CD14-positive monocyte (primary cell): ENCODE measurements around the gene BOD1. TPM values are rescaled to one million over a fixed set of nuclear protein-coding genes. Genes with fewer than 3 reads are reported as not detected.

Experiments
- DNase-seq, 3 donors: peaks; one replicate each; pipeline ENCODE4 v3.0.0-alpha.2; 2011 to 2022
- H2AFZ ChIP-seq: 2 replicates; pipeline ENCODE4 v1.6.0; 2012; ENCODE audit warnings: mild to moderate bottlenecking, low read depth, low read length, inconsistent platforms; ENCODE audit not compliant: insufficient read depth, poor library complexity, severe bottlenecking
- H3K27ac ChIP-seq, 2 donors: 1 replicate in 1 of 2; 2 replicates in 1 of 2; pipeline ENCODE4 v1.5.1; 2012 to 2013; ENCODE audit warnings: low read length in 2 of 2, control low read depth in 1 of 2, inconsistent platforms in 1 of 2, low read depth in 1 of 2, mild to moderate bottlenecking in 1 of 2
- H3K27me3 ChIP-seq, 2 donors: one replicate each; pipeline versions ENCODE4 v1.6.0 to v1.6.1; 2011 to 2013; ENCODE audit warnings: low read length in 2 of 2; ENCODE audit not compliant: control insufficient read depth in 2 of 2, insufficient read depth in 2 of 2
- H3K36me3 ChIP-seq, 2 donors: replicated peaks in 1 of 2; 1 replicate in 1 of 2; 2 replicates in 1 of 2; pipeline versions ENCODE4 v1.5.1 to v1.6.1; 2012 to 2013; ENCODE audit warnings: low read length in 2 of 2, control low read depth in 1 of 2, inconsistent platforms in 1 of 2, mild to moderate bottlenecking in 1 of 2; ENCODE audit not compliant: insufficient read depth in 2 of 2, control insufficient read depth in 1 of 2
- H3K4me1 ChIP-seq, 2 donors: 1 replicate in 1 of 2; 2 replicates in 1 of 2; pipeline versions ENCODE4 v1.5.1 to v1.6.1; 2012 to 2013; ENCODE audit warnings: low read length in 2 of 2, control low read depth in 1 of 2, inconsistent platforms in 1 of 2, mild to moderate bottlenecking in 1 of 2, moderate library complexity in 1 of 2; ENCODE audit not compliant: insufficient read depth in 2 of 2, control insufficient read depth in 1 of 2
- H3K4me2 ChIP-seq: replicated peaks from 2 replicates; pipeline ENCODE3; 2012; ENCODE audit warnings: low read length, moderate library complexity, mild to moderate bottlenecking; ENCODE audit not compliant: poor library complexity, severe bottlenecking; ENCODE audit errors: extremely low read depth
- H3K4me3 ChIP-seq, 3 experiments: fragments of 200-600 bp in 1 of 3; sonication (generic) in 1 of 3; replicated peaks in 1 of 3; 1 replicate in 2 of 3; 2 replicates in 1 of 3; pipeline ENCODE4 v1.5.1; 2011 to 2013; ENCODE audit warnings: low read length in 3 of 3, mild to moderate bottlenecking in 3 of 3, control low read depth in 2 of 3, low read depth in 2 of 3, inconsistent platforms in 1 of 3, moderate library complexity in 1 of 3
- H3K79me2 ChIP-seq: 2 replicates; pipeline ENCODE4 v1.6.0; 2012; ENCODE audit warnings: mild to moderate bottlenecking, control low read depth, inconsistent platforms, low read length, moderate library complexity; ENCODE audit not compliant: insufficient read depth
- H3K9ac ChIP-seq: 2 replicates; pipeline ENCODE4 v1.6.0; 2017; ENCODE audit warnings: low read length, mild to moderate bottlenecking; ENCODE audit not compliant: insufficient read depth, poor library complexity, severe bottlenecking
- H3K9me3 ChIP-seq, 2 donors: replicated peaks in 1 of 2; 1 replicate in 1 of 2; 2 replicates in 1 of 2; pipeline versions ENCODE4 v1.5.1 to v1.6.1; 2012 to 2013; ENCODE audit warnings: low read length in 2 of 2, control low read depth in 1 of 2; ENCODE audit not compliant: control insufficient read depth in 1 of 2, insufficient read depth in 1 of 2
- H4K20me1 ChIP-seq: 2 replicates; pipeline ENCODE4 v1.6.0; 2012; ENCODE audit warnings: mild to moderate bottlenecking, low read length, control low read depth, moderate library complexity; ENCODE audit not compliant: insufficient read depth
- H3K27ac Mint-ChIP-seq, 7 donors: one replicate each; pipeline ENCODE4 v1.8.0; 2020; ENCODE audit warnings: mild to moderate bottlenecking in 7 of 7, mixed read lengths in 7 of 7, moderate library complexity in 6 of 7, inconsistent platforms in 2 of 7
- H3K27me3 Mint-ChIP-seq, 3 donors: one replicate each; pipeline ENCODE4 v1.8.0; 2021 to 2022; ENCODE audit warnings: low read depth in 3 of 3, mild to moderate bottlenecking in 3 of 3, mixed read lengths in 3 of 3, moderate library complexity in 3 of 3, inconsistent platforms in 1 of 3
- H3K36me3 Mint-ChIP-seq, 2 donors: one replicate each; pipeline ENCODE4 v1.8.0; 2020; ENCODE audit warnings: mixed read lengths in 2 of 2, inconsistent platforms in 1 of 2, mild to moderate bottlenecking in 1 of 2
- H3K4me1 Mint-ChIP-seq: one replicate; pipeline ENCODE4 v1.8.0; 2020; ENCODE audit warnings: mild to moderate bottlenecking, mixed read lengths
- H3K4me3 Mint-ChIP-seq, 2 donors: one replicate each; pipeline ENCODE4 v1.8.0; 2020; ENCODE audit warnings: mild to moderate bottlenecking in 2 of 2, mixed read lengths in 2 of 2, moderate library complexity in 1 of 2
- H3K9me3 Mint-ChIP-seq, 7 donors: one replicate each; pipeline ENCODE4 v1.8.0; 2020 to 2022; ENCODE audit warnings: mixed read lengths in 7 of 7, mild to moderate bottlenecking in 6 of 7, moderate library complexity in 6 of 7, inconsistent platforms in 2 of 7
- CTCF ChIP-seq: fragments of 200-600 bp; IDR thresholded peaks from one replicate; pipeline ENCODE4 v1.8.0; 2022; ENCODE audit warnings: antibody characterized with exemption, mild to moderate bottlenecking
- WGBS: methylation state at CpG from one replicate; pipeline ENCODE4 v1.1.5; 2013; ENCODE audit warnings: missing lambda C conversion rate; ENCODE audit not compliant: insufficient coverage; 5-methylcytosine and 5-hydroxymethylcytosine counted together
- intact Hi-C, 2 donors: fragments of 100-400 bp; cut with micrococcal nuclease; formaldehyde crosslinking; loops; one replicate each; pipeline versions ENCODE4 v1.15.0 to v1.15.1; 2023
- polyA plus RNA-seq, 3 donors: library from polyadenylated mRNA; depleted of rRNA in 1 of 3; unstranded in 2 of 3; stranded (reverse) in 1 of 3; fragments of 300-500 nt in 2 of 3; fragments of >200 nt in 1 of 3; fragmentation: Illumina TruSeq in 2 of 3; gene quantifications; 1 replicate in 2 of 3; 2 replicates in 1 of 3; pipeline ENCODE4 v1.2.3, GENCODE V29; 2012 to 2021

The BOD1 gene
- polyA plus RNA-seq, 3 donors: 4.5 to 11.3 (median 5.8) TPM

- peaks cover 6% of the 10 kb centered on the region for H3K4me1 Mint-ChIP-seq
- Histone ChIP-seq H3K9me3 (no peaks in the 10 kb centered on the region), H3K27ac (no peak overlapping the region), H3K4me2 (no peak overlapping the region), H3K4me1 (peaks cover 0 to 2% of the 10 kb centered on the region in 2 donors), H3K36me3 (no peaks in the 10 kb centered on the region), H3K9ac (no peak overlapping the region), H3K27me3 (no peaks in the 10 kb centered on the region), H3K4me3 (no peak overlapping the region), H2AFZ (peak overlapping the region; percentile 27), H4K20me1 (no peaks in the 10 kb centered on the region), H3K79me2 (no peaks in the 10 kb centered on the region)
- no peaks in the 10 kb centered on the region for H3K36me3 Mint-ChIP-seq
- H3K27me3 Mint-ChIP-seq: peaks cover 0 to 5% (median 4%) of the 10 kb centered on the region in 3 donors
- no peaks in the 10 kb centered on the region for H3K9me3 Mint-ChIP-seq
- WGBS: 63% methylated on average over 1 of the region's 6 CpGs
- TF ChIP-seq CTCF: no peak
- H3K4me3 Mint-ChIP-seq: peak overlapping the region in 1 of 2 donors; percentile 49
- peak overlapping the region in 1 of 7 donors; percentile 86 for H3K27ac Mint-ChIP-seq
- DNase-seq: peak in 1 of 3 donors; percentile 10
- intact Hi-C loops: no loop called here
These were observed 9.4 kb upstream of the BOD1 start for GRCh38 chr5:173625673-173626504.

GRCh38 chr5:173625261-173625660 lies 8.8 kb upstream of the BOD1 start:
- WGBS: 100% methylated on average over 1 of the region's 3 CpGs
- no peak overlapping the region for H3K27ac ChIP-seq
- no peak overlapping the region for H3K9ac ChIP-seq
- no peak for TF ChIP-seq CTCF
- H2AFZ ChIP-seq: peak overlapping the region; percentile 27
- H3K36me3 ChIP-seq: no peaks in the 10 kb centered on the region
- peaks cover 6% of the 10 kb centered on the region for H3K4me1 Mint-ChIP-seq
- no peak overlapping the region for H3K4me3 Mint-ChIP-seq
- no peak overlapping the region for H3K4me3 ChIP-seq
- peaks cover 0 to 5% (median 4%) of the 10 kb centered on the region in 3 donors for H3K27me3 Mint-ChIP-seq
- H3K36me3 Mint-ChIP-seq: no peaks in the 10 kb centered on the region
- peaks cover 0 to 2% of the 10 kb centered on the region in 2 donors for H3K4me1 ChIP-seq
- H3K9me3 Mint-ChIP-seq: no peaks in the 10 kb centered on the region
- no peak overlapping the region for H3K4me2 ChIP-seq
- intact Hi-C loops: no loop called here
- H3K79me2 ChIP-seq: no peaks in the 10 kb centered on the region
- H3K27me3 ChIP-seq: no peaks in the 10 kb centered on the region
- peak overlapping the region in 1 of 7 donors; percentile 72 for H3K27ac Mint-ChIP-seq
- DNase-seq: no peak
- H4K20me1 ChIP-seq: no peaks in the 10 kb centered on the region
- H3K9me3 ChIP-seq: no peaks in the 10 kb centered on the region
